Measurements from ENCODE around the gene ZNHIT2. TPM values are rescaled to one million over a fixed set of nuclear protein-coding genes. Genes with fewer than 3 reads are reported as not detected.

Gene ZNHIT2
- 11.2 and 15.1 TPM in 2 replicates for total RNA-seq

- peak within 1 kb of the TSS; percentile 94 for H3K4me3 ChIP-seq (ENCODE audit: low read depth, low read length)
- TF ChIP-seq, protein P1, sequence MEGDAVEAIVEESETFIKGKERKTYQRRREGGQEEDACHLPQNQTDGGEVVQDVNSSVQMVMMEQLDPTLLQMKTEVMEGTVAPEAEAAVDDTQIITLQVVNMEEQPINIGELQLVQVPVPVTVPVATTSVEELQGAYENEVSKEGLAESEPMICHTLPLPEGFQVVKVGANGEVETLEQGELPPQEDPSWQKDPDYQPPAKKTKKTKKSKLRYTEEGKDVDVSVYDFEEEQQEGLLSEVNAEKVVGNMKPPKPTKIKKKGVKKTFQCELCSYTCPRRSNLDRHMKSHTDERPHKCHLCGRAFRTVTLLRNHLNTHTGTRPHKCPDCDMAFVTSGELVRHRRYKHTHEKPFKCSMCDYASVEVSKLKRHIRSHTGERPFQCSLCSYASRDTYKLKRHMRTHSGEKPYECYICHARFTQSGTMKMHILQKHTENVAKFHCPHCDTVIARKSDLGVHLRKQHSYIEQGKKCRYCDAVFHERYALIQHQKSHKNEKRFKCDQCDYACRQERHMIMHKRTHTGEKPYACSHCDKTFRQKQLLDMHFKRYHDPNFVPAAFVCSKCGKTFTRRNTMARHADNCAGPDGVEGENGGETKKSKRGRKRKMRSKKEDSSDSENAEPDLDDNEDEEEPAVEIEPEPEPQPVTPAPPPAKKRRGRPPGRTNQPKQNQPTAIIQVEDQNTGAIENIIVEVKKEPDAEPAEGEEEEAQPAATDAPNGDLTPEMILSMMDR (IDR thresholded peaks at IDR 0.05; ENCODE audit: insufficient read depth, low read depth, low read length) = peak; percentile 90
- peak; percentile 99 for DNase-seq (ENCODE audit: low read depth)
These were observed at the start of gene ZNHIT2 for GRCh38 chr11:65117206-65118096. TSS of gene ZNHIT2 (minus strand) at chr11:65117701. CDS start at chr11:65117653, 48 bp downstream.

DNA sequence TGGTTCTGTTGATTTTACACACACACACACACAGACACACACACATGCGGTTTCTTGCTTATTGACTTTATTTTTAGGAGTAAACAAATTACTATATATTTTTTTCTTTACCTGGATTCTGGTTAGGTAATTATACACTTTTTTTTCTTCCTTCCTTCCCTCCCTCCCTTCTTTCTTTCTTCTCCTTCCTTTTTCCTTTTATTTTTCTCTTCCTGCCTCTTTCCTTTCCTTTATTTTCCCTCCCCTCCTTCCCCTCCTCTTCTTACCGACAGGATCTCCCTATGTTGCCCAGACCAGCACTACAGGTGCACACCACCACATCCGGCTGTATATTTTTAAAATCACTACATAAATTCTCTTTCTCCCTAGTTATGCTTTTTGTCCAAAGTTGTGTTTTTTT is 49.4 kb upstream of the ZNHIT2 start:
- no peak overlapping the region for H3K4me3 ChIP-seq (ENCODE audit: low read depth, low read length)
- DNase-seq (ENCODE audit: low read depth) = no peak
- TF ChIP-seq, protein P1 (IDR thresholded peaks at IDR 0.05; ENCODE audit: insufficient read depth, low read depth, low read length) = no peak

- TF ChIP-seq, protein P1 (IDR thresholded peaks at IDR 0.05; ENCODE audit: insufficient read depth, low read depth, low read length) = no peak
- no peak for DNase-seq (ENCODE audit: low read depth)
- no peak overlapping the region for H3K4me3 ChIP-seq (ENCODE audit: low read depth, low read length)
These were observed 48.2 kb upstream of the ZNHIT2 start for GRCh38 chr11:65165410-65166317.

GRCh38 chr11:65163684-65164083 is 46.2 kb upstream of the ZNHIT2 start:
- no peak overlapping the region for H3K4me3 ChIP-seq (ENCODE audit: low read depth, low read length)
- TF ChIP-seq, protein P1 (IDR thresholded peaks at IDR 0.05; ENCODE audit: insufficient read depth, low read depth, low read length) = no peak
- DNase-seq (ENCODE audit: low read depth) = peak; percentile 55

DNA sequence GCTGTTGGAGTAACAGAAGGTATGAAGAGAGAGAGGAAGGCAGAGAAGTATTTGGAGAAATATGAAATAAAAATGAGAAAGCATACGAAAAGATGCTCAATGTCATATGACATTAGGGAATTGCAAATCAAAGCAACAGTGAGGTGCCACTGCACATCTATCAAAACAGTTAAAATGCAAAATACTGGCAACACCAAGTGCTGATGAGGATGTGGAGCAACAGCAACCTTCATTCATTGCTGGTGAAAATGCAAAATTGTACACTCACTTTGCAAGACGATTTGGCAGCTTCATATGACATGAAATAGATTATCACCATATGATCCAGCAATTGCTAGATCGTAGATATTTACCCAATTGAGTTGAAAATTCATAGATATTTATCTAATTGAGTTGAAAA is 43.1 kb upstream of the ZNHIT2 start:
- no peak overlapping the region for H3K4me3 ChIP-seq (ENCODE audit: low read depth, low read length)
- no peak for DNase-seq (ENCODE audit: low read depth)
- TF ChIP-seq, protein P1 (IDR thresholded peaks at IDR 0.05; ENCODE audit: insufficient read depth, low read depth, low read length) = no peak

- TF ChIP-seq, protein P1 (IDR thresholded peaks at IDR 0.05; ENCODE audit: insufficient read depth, low read depth, low read length) = no peak
- DNase-seq (ENCODE audit: low read depth) = no peak
- H3K4me3 ChIP-seq (ENCODE audit: low read depth, low read length) = no peak overlapping the region
These were observed 41.5 kb upstream of the ZNHIT2 start for GRCh38 chr11:65159012-65159411.
